Measurements from ENCODE around the gene APOA4.

APOA4 gene

GRCh38 chr11:116849486-116849885 lies 26.4 kb upstream of the APOA4 start:
- no peak overlapping the region for H3K4me3 ChIP-seq (ENCODE audit: low read depth, low read length)
- TF ChIP-seq CTCF (IDR thresholded peaks at IDR 0.05; ENCODE audit: low read depth, low read length), result no peak

GRCh38 chr11:116849060-116849459 lies 26.0 kb upstream of the APOA4 start:
- H3K4me3 ChIP-seq (ENCODE audit: low read depth, low read length), result no peak overlapping the region

GRCh38 chr11:116847612-116848011 lies 24.5 kb upstream of the APOA4 start:
- no peak for TF ChIP-seq CTCF (IDR thresholded peaks at IDR 0.05; ENCODE audit: low read depth, low read length)
- H3K4me3 ChIP-seq (ENCODE audit: low read depth, low read length), result no peak overlapping the region

More at GRCh38 chr11:116849060-116849459, 26.0 kb upstream of the APOA4 start:
- TF ChIP-seq CTCF (IDR thresholded peaks at IDR 0.05; ENCODE audit: low read depth, low read length), result no peak

DNA sequence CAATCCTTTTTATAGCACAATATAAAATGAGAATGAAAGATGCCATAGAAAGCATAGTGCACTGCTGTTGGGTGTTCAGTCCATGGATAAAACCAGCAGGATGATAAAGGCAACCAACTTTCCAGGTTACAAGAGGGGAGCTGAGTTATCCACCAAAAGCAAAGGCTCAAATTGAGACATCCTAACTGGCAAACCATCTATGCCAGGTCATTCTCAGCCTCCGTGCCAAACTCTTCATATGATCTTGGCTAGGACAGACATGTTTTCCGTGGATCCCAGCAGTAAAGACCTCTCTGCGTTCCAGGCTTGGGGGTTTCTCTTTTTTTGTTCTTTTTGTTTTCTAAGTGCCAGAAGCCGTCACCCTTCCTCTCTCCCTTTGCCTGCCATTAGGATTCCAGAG lies 21.6 kb upstream of the APOA4 start:
- TF ChIP-seq CTCF (IDR thresholded peaks at IDR 0.05; ENCODE audit: low read depth, low read length), result no peak
- H3K4me3 ChIP-seq (ENCODE audit: low read depth, low read length), result no peak overlapping the region

GRCh38 chr11:116843661-116844060 lies 20.6 kb upstream of the APOA4 start:
- no peak for TF ChIP-seq CTCF (IDR thresholded peaks at IDR 0.05; ENCODE audit: low read depth, low read length)

GRCh38 chr11:116842909-116843308 lies 19.8 kb upstream of the APOA4 start:
- no peak overlapping the region for H3K4me3 ChIP-seq (ENCODE audit: low read depth, low read length)
- no peak for TF ChIP-seq CTCF (IDR thresholded peaks at IDR 0.05; ENCODE audit: low read depth, low read length)

More at GRCh38 chr11:116843661-116844060, 20.6 kb upstream of the APOA4 start:
- H3K4me3 ChIP-seq (ENCODE audit: low read depth, low read length), result no peak overlapping the region

DNA sequence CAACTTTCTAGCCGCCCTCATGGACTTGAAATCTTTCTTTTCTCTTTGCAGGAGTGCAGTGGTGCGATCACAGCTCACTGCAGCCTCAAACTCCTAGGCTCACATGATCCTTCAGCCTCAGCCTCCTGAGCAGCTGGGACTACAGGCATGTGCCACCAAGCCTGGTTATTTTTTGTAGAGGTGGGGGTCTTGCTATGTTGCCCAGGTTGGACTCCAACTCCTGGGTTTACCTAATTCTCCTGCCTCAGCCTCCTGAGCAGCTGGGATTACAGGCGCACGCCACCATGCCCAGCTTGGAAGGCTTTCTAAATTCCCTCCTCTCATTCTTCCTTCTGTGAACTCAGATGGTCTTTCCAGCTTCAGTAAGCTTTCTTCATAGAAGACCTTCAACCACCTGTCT lies 19.0 kb upstream of the APOA4 start:
- no peak for TF ChIP-seq CTCF (IDR thresholded peaks at IDR 0.05; ENCODE audit: low read depth, low read length)
- H3K4me3 ChIP-seq (ENCODE audit: low read depth, low read length), result no peak overlapping the region
